Raji (cell line): ENCODE measurements around the gene ROPN1L.

Source experiments
- POLR2A ChIP-seq: IDR thresholded peaks from 2 replicates; pipeline ENCODE4 v1.6.1; 2011; ENCODE audit warnings: low read depth, low read length, control low read depth; ENCODE audit not compliant: insufficient read depth

Gene ROPN1L

DNA sequence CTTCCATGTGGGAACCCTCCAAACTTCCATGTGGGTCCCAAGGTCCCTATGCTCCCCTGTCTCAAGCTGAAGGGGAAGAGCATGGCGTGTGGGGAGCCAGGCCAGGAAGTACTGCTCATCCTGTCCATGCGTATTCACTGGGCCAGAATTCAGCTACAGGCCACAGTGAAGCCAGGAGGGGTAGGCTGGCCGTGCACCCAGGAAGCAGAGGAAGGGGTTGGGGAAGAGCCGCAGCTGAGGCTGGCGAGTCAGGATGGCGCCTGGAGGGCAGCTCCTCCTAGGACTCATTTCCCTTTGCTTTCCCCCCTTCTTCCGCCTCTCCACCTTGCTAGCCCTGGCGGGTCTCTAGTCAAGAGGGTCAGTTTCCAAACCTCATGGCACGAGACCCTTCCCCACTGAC is 57.4 kb downstream of the ROPN1L start:
- no peak for TF ChIP-seq POLR2A

GRCh38 chr5:10499776-10500175 is 58.1 kb downstream of the ROPN1L start:
- TF ChIP-seq POLR2A, result no peak

GRCh38 chr5:10500669-10501068 is 59.0 kb downstream of the ROPN1L start:
- TF ChIP-seq POLR2A, result no peak

DNA sequence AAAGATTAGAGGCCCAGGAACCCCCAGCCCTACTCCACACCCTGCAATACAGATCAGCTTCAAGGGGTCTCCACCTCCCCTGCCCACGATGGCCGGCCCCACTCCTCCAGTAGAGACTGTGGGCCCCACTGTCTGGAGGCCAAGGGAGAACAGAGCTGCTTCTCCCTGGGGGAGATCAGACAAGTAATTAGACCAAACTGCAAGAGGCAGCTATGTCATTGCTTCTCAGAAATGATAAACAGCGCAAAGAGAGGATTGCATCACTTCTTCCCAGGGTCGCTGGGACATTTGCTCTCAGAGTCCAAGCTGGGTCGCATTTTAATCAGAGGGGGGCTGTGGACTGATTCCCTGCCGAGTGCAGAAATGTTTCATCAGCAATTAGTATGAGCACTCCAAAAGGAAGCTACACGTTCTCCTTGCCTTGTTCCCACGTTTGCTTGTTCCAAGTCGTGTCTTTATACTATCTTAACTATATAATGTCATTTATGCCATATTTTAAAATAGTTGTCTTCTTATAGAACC is 59.9 kb downstream of the ROPN1L start:
- no peak for TF ChIP-seq POLR2A

- TF ChIP-seq POLR2A, result no peak
Observed at GRCh38 chr5:10502130-10502529, 60.5 kb downstream of the ROPN1L start.

GRCh38 chr5:10502578-10502977 is 60.9 kb downstream of the ROPN1L start:
- TF ChIP-seq POLR2A, result no peak

- TF ChIP-seq POLR2A, result no peak
Observed at GRCh38 chr5:10503321-10503720, 61.6 kb downstream of the ROPN1L start.

- no peak for TF ChIP-seq POLR2A
Observed at GRCh38 chr5:10503997-10504793, 62.5 kb downstream of the ROPN1L start.

- TF ChIP-seq POLR2A, result no peak
Observed at GRCh38 chr5:10505517-10506095, 63.9 kb downstream of the ROPN1L start.

DNA sequence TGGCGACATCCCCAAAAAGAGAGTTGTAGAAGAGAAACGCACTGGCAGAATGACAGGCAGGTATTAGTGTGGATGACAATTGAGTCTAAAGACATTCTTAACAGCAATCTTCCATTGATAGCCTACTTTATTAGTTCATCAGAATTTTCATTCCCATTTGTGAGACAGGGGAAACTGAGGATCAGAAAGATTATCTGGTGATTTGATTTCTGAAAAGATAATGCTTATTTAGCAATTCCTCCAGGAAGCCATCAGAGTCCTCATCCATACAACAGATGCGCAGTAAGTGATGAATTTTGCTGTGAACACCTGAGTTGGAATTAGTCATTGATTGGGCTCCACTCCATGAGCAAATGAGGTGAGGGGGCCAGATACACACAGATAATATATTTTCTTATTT is 64.9 kb downstream of the ROPN1L start:
- no peak for TF ChIP-seq POLR2A

- TF ChIP-seq POLR2A, result no peak
Observed at GRCh38 chr5:10507575-10508096, 66.0 kb downstream of the ROPN1L start.

DNA sequence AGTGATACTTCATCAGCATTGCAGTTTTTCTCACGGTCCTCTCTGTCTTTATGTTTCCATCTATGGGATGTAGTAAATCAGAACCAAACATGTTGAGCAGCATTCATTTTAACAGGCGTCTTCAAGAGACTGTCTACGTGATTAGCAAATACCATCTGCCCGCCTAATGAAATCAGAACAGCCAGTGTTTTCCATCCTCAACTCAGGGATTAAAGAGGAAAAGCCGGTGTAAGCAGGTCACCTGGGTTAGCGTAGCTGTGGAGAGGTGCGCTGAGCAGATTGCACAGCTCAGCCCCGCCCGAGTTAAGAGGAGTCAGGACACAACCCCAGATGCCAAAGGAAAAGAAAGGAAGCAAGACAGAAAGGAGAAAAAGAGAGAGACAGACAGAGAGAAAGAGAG is 67.9 kb downstream of the ROPN1L start:
- TF ChIP-seq POLR2A, result no peak

DNA sequence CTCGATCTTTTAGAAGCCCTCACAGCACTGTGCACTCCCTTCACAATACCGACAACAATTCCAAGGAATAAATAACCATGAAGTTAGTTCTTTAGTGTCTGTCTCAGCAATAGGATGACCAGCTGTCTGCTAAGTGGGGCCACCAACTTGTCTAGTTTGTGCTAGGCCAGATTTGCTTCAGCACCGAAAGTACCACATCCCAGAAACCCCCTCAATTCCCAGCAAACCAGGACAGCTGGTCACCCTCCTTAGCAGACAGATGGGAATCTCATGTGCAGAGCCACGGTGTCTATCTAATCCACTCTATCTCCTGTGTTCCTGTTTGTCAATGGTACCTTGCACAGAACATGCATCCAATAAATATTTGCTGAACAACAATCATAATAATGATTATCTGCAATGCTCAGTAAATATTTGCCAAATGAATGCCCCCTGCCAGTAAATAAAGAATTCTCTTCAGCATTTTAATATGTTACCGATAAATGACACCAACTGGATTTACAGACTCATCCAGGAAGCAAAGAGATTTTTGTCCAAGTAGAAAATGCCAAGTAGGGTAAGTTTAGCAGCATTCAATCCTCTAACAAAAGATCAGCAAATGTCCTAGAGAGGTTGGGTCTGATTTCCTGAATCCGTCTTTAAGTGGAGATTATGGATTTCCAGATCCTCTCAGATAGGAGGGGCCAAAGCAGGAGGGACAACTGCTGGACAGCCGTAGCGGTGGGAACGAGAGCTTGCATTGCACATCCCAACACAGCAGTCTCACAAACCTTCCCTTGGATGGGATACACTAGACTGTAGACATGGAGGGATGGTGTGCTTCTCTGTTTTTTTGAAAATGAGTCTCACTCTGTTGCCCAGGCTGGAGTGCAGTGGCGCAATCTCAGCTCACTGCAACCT is 70.3 kb downstream of the ROPN1L start:
- TF ChIP-seq POLR2A, result no peak

DNA sequence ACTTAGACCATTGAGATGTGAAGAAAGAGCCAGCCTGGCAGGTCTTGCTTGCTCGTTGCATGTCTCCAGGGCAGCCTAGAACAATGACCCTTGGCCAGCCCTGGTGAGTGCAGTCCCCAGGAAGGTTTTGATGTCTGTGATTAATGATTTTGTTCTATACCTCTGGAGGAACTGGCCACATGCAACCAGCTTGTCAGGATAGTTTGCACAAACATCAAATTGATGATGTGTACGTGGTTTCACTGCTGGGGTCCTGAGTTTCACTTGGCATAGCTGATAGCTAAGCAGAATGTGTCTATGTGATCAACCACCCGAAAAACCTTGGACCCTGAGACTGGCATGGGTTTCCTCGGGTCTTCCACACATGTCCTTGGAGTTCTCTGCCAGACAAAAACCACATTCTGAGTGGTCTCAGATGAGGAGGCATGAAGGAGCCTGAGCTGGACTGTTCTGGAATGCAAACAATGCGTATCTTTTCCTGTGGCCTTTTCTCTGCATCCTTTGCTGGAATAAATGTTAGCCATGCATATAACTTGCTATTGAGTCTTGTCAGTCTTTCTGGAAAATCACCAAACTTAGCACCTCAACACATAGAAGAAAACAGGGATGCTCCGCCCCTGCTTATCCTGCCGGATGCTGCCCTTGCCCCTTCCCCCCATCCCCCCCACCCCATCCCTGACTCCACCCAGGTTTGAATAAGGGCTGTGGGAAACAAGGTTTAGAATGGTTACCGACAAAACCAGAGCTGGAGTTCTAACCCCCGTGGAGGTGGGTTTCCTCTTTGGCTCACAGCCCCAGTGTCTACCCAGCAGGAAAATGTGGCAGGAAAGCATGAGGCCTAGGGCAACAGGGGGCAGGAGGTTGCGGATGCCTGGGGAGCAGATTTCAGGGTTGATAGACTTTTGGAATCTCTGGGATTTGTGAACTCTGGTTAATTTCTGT is 72.1 kb downstream of the ROPN1L start:
- TF ChIP-seq POLR2A, result no peak
